HG02678 (cell line): ENCODE data around the gene NME9.

Experiments used
- ATAC-seq: cut with Tn5 transposase; IDR thresholded peaks from one replicate; pipeline ENCODE4 v1.9.1; 2021; ENCODE audit warnings: mild to moderate bottlenecking, moderate library complexity; ENCODE audit not compliant: unreplicated experiment

Gene NME9

GRCh38 chr3:138336454-138336999, 6.9 kb upstream of the NME9 start:
- ATAC-seq = no peak

DNA sequence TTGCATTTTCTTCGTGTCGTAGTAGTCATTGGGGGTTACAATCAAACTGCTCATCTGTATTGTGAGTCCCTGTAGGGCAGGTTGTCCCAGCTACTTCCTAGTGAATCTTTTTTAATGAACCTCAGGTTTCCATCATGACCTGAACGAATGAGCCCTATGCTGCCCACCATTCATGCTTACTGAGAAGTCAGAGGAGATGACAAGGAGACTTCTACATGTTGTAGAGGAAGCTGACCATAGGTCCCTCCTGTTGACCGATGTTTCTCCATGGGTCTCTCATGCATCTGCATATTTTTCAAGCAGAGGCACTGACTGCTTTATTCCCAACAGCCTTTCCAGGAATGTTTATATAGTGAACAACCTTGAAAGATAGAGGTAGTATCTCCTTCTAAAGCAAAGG, 5.0 kb upstream of the NME9 start:
- ATAC-seq = no peak

- no peak for ATAC-seq
These were observed 2.9 kb upstream of the NME9 start for GRCh38 chr3:138332472-138333073.

DNA sequence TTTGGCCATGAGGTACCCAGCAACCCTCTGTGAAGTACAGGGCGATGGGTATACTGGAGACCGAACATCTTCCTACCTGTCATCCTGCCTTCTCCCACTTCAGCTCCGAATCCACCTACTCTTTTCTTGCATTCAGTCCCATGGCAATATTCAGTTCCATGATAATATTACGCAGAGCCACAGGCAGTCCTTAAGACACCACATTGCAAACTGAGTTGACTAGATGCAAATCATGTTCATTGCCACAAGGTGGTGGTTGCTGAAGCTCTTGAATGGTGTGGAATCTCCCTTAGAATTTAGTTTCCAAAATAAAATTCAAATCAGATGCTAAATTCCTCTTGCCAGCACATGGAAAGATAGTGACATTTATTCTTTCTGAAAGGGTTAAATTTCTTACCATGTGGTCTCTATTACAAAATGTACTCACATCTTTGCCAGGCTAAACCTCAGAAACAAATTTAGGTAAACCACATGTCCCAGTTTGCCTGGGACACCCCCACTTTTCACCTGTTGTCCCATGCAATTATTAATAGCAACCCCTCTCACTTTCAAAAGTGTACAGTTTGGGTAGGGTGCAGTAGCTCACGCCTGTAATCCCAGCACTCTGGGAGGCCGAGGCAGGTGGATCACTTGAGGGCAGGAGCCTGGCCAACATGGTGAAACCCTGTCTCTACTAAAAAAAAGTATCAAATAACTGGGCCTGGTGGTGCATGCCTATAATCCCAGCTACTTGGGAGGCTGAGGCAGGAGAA, 1.7 kb upstream of the NME9 start:
- ATAC-seq = no peak

GRCh38 chr3:138329984-138330293, 288 bp upstream of the NME9 start:
- ATAC-seq = no peak

- no peak for ATAC-seq
These were observed 1.3 kb downstream of the NME9 start for GRCh38 chr3:138328341-138328740.

GRCh38 chr3:138327831-138328230, 1.8 kb downstream of the NME9 start:
- ATAC-seq = no peak

DNA sequence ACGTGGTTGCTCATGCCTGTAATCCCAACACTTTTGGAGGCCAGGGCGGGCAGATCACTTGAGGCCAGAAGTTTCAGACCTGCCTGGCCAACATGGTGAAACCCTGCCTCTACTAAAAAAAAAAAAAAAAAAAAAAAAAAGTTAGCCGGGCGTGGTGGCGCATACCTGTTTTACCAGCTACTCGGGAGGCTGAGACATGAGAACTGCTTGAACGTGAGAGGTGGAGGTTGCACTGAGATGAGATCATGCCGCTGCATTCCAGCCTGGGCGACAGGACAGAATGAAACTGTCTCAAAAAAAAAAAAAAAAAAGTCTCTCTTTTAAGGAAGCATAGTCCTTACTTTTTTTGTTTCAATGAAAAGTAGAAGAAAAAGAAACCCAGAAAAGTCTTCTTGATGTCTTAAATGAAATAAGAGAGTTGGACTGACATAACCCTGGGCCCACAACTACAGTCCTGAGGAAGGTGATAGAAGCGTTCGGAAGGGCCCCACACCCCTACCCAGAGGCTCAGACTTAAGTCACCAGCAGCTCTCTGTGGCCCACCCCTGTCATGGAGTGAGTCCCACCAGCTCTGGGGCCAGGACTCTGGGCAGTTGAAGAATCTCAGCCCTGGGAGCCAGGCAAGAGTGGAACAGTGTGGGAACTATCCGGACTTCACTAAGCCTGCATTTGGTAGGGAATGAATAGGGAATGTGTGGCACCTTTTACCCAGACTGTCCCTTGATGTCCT, 2.6 kb downstream of the NME9 start:
- no peak for ATAC-seq

DNA sequence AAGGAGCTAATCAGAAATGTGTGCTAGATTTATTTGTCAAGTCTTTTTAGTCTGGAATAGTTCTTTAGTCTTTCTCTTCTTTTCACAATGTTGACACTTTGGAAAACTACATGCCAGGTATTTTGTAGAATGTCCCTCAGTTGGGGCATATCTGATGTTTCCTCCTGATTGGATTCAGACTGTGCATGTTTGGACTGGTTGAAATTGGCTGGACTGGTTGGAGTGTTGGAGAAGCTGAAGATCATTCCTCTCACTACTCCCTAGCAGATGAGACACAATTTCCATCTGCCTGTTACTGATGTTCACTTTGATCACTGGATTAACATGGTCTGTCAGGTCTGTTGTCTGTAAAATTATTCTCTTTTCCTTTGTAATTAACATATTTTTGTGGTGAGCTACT, 3.7 kb downstream of the NME9 start:
- ATAC-seq = no peak

GRCh38 chr3:138323971-138324370, 5.7 kb downstream of the NME9 start:
- no peak for ATAC-seq

DNA sequence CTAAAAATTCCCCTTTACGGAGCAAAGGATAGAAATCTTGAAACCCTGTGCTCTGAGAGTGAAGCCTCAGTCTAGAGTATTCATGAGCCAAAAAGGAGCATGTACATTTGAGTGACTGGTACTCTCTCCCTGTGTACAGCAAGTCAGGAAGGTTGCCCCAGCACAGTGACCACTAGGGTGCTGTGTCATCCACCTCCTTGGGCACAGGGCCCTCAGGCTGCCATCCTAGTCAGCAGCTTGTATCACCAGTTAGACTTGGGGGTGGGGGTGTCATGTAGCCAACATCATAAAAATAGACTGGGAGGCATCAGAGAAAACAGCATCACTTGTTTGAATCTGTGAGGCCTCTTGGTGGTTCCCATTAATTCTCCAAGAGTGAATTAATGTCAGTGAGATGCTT, 12.0 kb downstream of the NME9 start:
- no peak for ATAC-seq

GRCh38 chr3:138314751-138315150, 14.9 kb downstream of the NME9 start:
- no peak for ATAC-seq

GRCh38 chr3:138310494-138310893, 19.2 kb downstream of the NME9 start:
- ATAC-seq = no peak

DNA sequence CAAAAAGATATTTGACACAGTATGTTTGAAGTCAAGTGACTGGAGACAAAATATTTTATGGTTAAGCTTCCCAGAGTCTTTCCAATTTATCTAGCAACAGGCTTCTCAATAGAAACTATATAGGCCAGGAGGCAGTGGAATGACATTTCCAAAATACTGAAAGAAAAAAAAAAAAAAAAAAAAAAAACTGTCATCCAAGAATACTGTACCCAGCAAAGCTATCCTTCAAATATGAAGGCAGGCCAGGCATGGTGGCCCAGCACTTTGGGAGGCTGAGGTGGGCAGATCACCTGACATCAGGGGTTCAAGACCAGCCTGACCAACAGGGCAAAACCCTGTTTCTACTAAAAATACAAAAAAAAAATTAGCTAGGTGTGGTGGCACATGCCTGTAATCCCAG, 20.9 kb downstream of the NME9 start:
- ATAC-seq = no peak

DNA sequence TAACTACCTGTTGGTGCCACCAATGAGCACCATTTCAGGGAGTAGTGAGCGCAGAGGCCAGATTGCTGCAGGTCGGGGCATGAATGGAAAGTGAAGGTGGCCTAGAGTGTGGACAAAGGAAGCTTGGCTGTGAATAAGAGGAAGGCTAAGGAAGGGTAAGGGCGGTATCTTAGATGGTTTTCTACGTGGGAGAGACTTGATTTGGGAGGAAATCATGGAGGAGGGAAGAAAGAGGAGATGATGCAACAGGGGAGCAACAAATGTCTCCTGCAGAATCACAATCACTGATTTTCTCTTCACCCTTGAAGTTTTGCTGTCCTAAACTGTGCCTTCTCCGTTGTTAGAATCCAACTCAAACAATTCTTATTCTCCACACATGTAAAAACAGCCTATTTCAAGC, 21.8 kb downstream of the NME9 start:
- no peak for ATAC-seq

GRCh38 chr3:138303474-138303873, 26.2 kb downstream of the NME9 start:
- ATAC-seq = no peak

DNA sequence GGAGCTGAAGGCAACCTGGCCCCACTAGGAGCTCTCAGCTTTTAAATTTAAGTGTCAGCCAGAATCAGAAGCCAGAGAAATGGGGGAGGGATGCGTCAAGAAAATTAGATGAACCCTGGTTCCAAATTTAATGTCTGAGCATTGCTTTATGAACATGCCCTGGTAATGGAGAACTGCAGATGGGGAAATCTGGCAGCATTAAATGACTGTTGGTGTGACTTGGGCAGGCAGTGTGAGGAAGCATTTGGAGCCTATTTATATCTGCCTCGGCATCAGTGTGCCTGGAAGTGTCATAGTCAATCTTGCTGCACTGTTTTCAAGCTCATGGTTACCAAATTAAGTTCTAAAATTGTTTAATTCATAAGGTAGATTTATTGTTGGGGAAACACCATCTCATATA, 29.0 kb downstream of the NME9 start:
- no peak for ATAC-seq

- no peak for ATAC-seq
These were observed 31.8 kb downstream of the NME9 start for GRCh38 chr3:138297876-138298275.

- no peak for ATAC-seq
These were observed 32.5 kb downstream of the NME9 start for GRCh38 chr3:138297059-138297607.

GRCh38 chr3:138296639-138297038, 33.0 kb downstream of the NME9 start:
- no peak for ATAC-seq

DNA sequence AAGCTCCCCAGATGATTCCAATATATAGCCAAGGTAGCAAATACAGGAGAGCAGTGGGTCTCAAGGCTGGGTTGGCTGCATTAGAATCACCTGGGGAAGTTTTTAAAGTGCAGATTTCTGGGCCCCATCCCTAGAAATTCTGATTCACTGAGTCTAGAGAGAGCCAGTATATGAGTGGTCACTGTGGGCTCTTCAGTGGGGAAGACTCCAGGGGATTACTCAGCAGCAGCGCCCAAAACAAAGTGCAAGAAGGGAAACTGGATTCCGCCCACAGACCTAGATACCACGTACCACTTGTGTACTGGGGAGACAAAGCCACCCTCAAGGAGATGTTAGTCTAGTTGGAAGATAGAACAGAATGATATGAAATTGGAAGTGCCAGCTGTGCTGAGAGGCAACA, 40.0 kb downstream of the NME9 start:
- no peak for ATAC-seq

DNA sequence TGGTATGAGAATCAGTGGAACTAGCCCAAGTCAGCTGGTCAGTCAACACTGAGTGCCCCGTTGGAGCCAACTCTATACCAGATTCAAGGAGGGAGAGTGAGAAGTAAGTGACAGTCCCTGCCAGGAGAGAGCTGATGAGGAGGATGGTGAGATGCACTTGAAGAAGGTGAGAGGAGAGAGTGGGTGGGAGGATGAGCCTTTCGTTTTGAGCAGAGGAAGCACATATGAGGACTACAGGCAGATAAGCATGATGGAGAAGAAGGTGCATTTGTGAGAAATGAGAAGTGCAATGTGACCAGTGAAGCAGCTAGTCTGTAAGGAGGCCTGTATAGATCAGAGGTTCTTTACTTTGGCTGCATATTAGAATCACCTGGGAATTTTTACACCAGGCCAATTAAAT, 40.4 kb downstream of the NME9 start:
- ATAC-seq = no peak
